GM12878 (cell line): Measurements from ENCODE around the gene LARGE1. TPM values are rescaled to one million over a fixed set of nuclear protein-coding genes. Genes with fewer than 3 reads are reported as not detected.

Experiments
- ATAC-seq: fragments of 200-7000 bp; cut with Tn5 transposase; 3 replicates; pipeline ENCODE4 v1.9.1; 2020; ENCODE audit warnings: mild to moderate bottlenecking, moderate library complexity
- BruUV-seq: library from RNA; stranded (reverse); fragments of 400-500 nt; replicated peaks from 2 replicates; lab custom pipeline; 2021; lab: Mats Ljungman, UMichigan
- CTCF ChIA-PET: fragments of 300-600 bp; sonication (Branson Sonifier 250); formaldehyde crosslinking; extraction: SDS; loops from one replicate; lab custom pipeline; 2021; ENCODE audit warnings: inconsistent platforms; lab: Yijun Ruan, JAX
- POLR2A ChIA-PET: fragments of 350-600 bp; formaldehyde crosslinking; extraction: SDS; loops from one replicate; lab custom pipeline; 2021; ENCODE audit warnings: inconsistent platforms; lab: Charles Lee
- RAD21 ChIA-PET: fragments of 300-600 bp; sonication (Branson Sonifier 250); formaldehyde crosslinking; loops from one replicate; lab custom pipeline; 2023; ENCODE audit warnings: antibody characterized with exemption; ENCODE audit not compliant: unreplicated experiment; lab: Charles Lee
- SMC1A ChIA-PET: fragments of 300-600 bp; sonication (Branson Sonifier 250); formaldehyde crosslinking; loops from one replicate; lab custom pipeline; 2023; ENCODE audit not compliant: unreplicated experiment, uncharacterized antibody; lab: Charles Lee
- DNase-seq: peaks from one replicate; pipeline ENCODE4 v3.0.0-alpha.2; 2011; ENCODE audit warnings: low read depth, low spot score
- FAIRE-seq: peaks from 3 replicates; lab custom pipeline; 2011; peaks lifted over from hg19 to GRCh38; lab: Jason Lieb, UNC
- H2AFZ ChIP-seq: 2 replicates; pipeline ENCODE4 v1.6.0; 2011; ENCODE audit warnings: low read depth, low read length, control low read depth; ENCODE audit not compliant: control insufficient read depth
- H3K27ac ChIP-seq: 2 replicates; pipeline ENCODE4 v1.5.1; 2011; ENCODE audit warnings: control low read depth; ENCODE audit not compliant: control insufficient read depth, insufficient read depth
- H3K27me3 ChIP-seq, 2 experiments: replicated peaks in 1 of 2; 2 replicates each; pipeline versions ENCODE4 v1.6.0 to v1.6.1; 2011; ENCODE audit warnings: low read length in 1 of 2; ENCODE audit not compliant: control insufficient read depth in 2 of 2, insufficient read depth in 2 of 2
- H3K36me3 ChIP-seq, 2 experiments: 2 replicates each; pipeline ENCODE4 v1.5.1; 2011; ENCODE audit warnings: low read length in 1 of 2; ENCODE audit not compliant: control insufficient read depth in 2 of 2, insufficient read depth in 2 of 2
- H3K4me1 ChIP-seq: 2 replicates; pipeline ENCODE4 v1.6.1; 2011; ENCODE audit warnings: mild to moderate bottlenecking, low read length, moderate library complexity, mixed read lengths; ENCODE audit not compliant: control insufficient read depth, insufficient read depth
- H3K4me2 ChIP-seq: 2 replicates; pipeline ENCODE4 v1.6.0; 2011; ENCODE audit warnings: control low read depth; ENCODE audit not compliant: control insufficient read depth, insufficient read depth
- H3K4me3 ChIP-seq: fragments of 200-600 bp; sonication (generic); 2 replicates; pipeline ENCODE4 v1.5.1; 2016
- H3K79me2 ChIP-seq: 2 replicates; pipeline ENCODE4 v1.6.0; 2011; ENCODE audit warnings: low read length; ENCODE audit not compliant: control insufficient read depth, insufficient read depth
- H3K9ac ChIP-seq: 2 replicates; pipeline ENCODE4 v1.8.0; 2011; ENCODE audit warnings: low read length, control low read depth, mixed read lengths; ENCODE audit not compliant: control insufficient read depth, insufficient read depth
- H3K9me3 ChIP-seq: replicated peaks from 3 replicates; pipeline ENCODE4 v1.5.1; 2011; ENCODE audit warnings: mild to moderate bottlenecking, low read length; ENCODE audit not compliant: control insufficient read depth, insufficient read depth
- H4K20me1 ChIP-seq: 2 replicates; pipeline ENCODE4 v1.6.0; 2011; ENCODE audit not compliant: control insufficient read depth, insufficient read depth
- CBX5 ChIP-seq: sonication (generic); IDR thresholded peaks from 2 replicates; pipeline ENCODE4 v1.6.1; 2016; ENCODE audit warnings: low read depth, moderate library complexity, mild to moderate bottlenecking, inconsistent platforms
- EGR1 ChIP-seq, 2 experiments: IDR thresholded peaks; 1 replicate in 1 of 2; 2 replicates in 1 of 2; pipeline ENCODE4 v1.6.1; 2011 to 2012; ENCODE audit warnings: low read depth in 2 of 2, low read length in 2 of 2, borderline replicate concordance in 1 of 2, mild to moderate bottlenecking in 1 of 2, moderate library complexity in 1 of 2
- MTA3 ChIP-seq: IDR thresholded peaks from 2 replicates; pipeline ENCODE4 v1.6.1; 2012; ENCODE audit warnings: low read length, inconsistent platforms, borderline replicate concordance
- WGBS: methylation state at CpG from one replicate; pipeline ENCODE4 v1.1.6; 2016; ENCODE audit warnings: low lambda C conversion rate; ENCODE audit not compliant: insufficient replicate concordance, insufficient coverage; ENCODE audit errors: missing lambda C conversion rate; 5-methylcytosine and 5-hydroxymethylcytosine counted together
- in situ Hi-C: fragments of 300-500 bp; cut with MboI; formaldehyde crosslinking; loops from 9 replicates; pipeline ENCODE4 v1.14.3; 2018; ENCODE audit warnings: mixed read lengths
- intact Hi-C: fragments of 100-400 bp; cut with micrococcal nuclease; formaldehyde crosslinking; loops from one replicate; pipeline ENCODE4 v1.14.2; 2022; ENCODE audit not compliant: unreplicated experiment
- polyA plus RNA-seq, 11 experiments: library from polyadenylated mRNA; depleted of rRNA in 4 of 11; unstranded in 6 of 11; stranded (reverse) in 5 of 11; fragments of >200 nt; fragmentation: Nextera tagmentation in 4 of 11; fragmentation: Illumina TruSeq in 1 of 11; extraction: Ambion mirVana in 4 of 11; extraction: Trizol in 1 of 11; gene quantifications; 1 replicate in 1 of 11; 2 replicates in 10 of 11; pipeline versions ENCODE4 v1.2.1 to v1.2.3, GENCODE V29; 2011 to 2016; ENCODE audit warnings: inconsistent platforms in 2 of 11, missing spikeins in 2 of 11, low read depth in 1 of 11
- total RNA-seq, 4 experiments: library from RNA; depleted of rRNA in 3 of 4; stranded (reverse); fragments of >200 nt in 3 of 4; fragmentation: Illumina TruSeq in 1 of 4; extraction: Trizol in 1 of 4; gene quantifications; 2 replicates each; pipeline versions ENCODE4 v1.2.1 to v1.2.3, GENCODE V29; 2013 to 2021

The LARGE1 gene
- total and polyA plus RNA-seq, 10 of the 15 experiments (the other 5 are each of a cell fraction or from before 2014, with no cell fraction given), result 3.2 to 41.4 (median 17.3) TPM

GRCh38 chr22:33520904-33521780 lies 399.1 kb downstream of the LARGE1 start:
- 51% methylated on average over 8 of the region's 8 CpGs for WGBS
- H3K79me2 ChIP-seq, result no peaks in the 10 kb centered on the region
- in situ Hi-C loops (no loop called here), intact Hi-C loops (no loop called here)
- CTCF ChIA-PET, result interaction anchor here (0.6 to 8.8 kb wide), 21 partner anchors 9 to 401 kb away, joined by 3 to 138 read pairs (median 4); no protein-coding TSS in a partner anchor
- no peak overlapping the region for H2AFZ ChIP-seq
- peaks cover 29% of the 10 kb centered on the region for H3K4me1 ChIP-seq
- H3K9me3 ChIP-seq, result peaks cover 6% of the 10 kb centered on the region
- RAD21 ChIA-PET, result interaction anchor here (0.7 to 4.7 kb wide), 12 partner anchors 9 to 401 kb away, joined by 3 to 31 read pairs (median 10); no protein-coding TSS in a partner anchor
- H3K27me3 ChIP-seq, result no peaks in the 10 kb centered on the region
- TF ChIP-seq CBX5 (no peak), EGR1 (IDR thresholded peaks at IDR 0.05; ENCODE audit: borderline replicate concordance in 1 of 2, low read depth in 2 of 2, low read length in 2 of 2) (no peak), MTA3 (no peak)
- no peak overlapping the region for H3K4me2 ChIP-seq
- peak; percentile 22; the same call in 1 of the 3 replicates for ATAC-seq
- no peaks in the 10 kb centered on the region for H3K36me3 ChIP-seq
- DNase-seq, result no peak
- no peaks in the 10 kb centered on the region for H4K20me1 ChIP-seq
- BruUV-seq, result no TSS peak
- FAIRE-seq, result no peak
- no peak overlapping the region for H3K4me3 ChIP-seq
- POLR2A ChIA-PET, result interaction anchor here (1.2 kb wide), 1 partner anchor 48 kb away, joined by 3 read pairs; no protein-coding TSS in a partner anchor
- H3K27ac ChIP-seq, result no peak overlapping the region
- SMC1A ChIA-PET, result interaction anchor here (0.7 to 8.1 kb wide), 18 partner anchors 9 to 398 kb away, joined by 3 to 125 read pairs (median 6); no protein-coding TSS in a partner anchor
- no peak overlapping the region for H3K9ac ChIP-seq
